ENCODE results near the gene ZFAND2B. TPM values are rescaled to one million over a fixed set of nuclear protein-coding genes. Genes with fewer than 3 reads are reported as not detected.

The ZFAND2B gene
- total RNA-seq, 3 donors from 2014 or later: 43.6 to 52.0 (median 45.0) TPM

DNA sequence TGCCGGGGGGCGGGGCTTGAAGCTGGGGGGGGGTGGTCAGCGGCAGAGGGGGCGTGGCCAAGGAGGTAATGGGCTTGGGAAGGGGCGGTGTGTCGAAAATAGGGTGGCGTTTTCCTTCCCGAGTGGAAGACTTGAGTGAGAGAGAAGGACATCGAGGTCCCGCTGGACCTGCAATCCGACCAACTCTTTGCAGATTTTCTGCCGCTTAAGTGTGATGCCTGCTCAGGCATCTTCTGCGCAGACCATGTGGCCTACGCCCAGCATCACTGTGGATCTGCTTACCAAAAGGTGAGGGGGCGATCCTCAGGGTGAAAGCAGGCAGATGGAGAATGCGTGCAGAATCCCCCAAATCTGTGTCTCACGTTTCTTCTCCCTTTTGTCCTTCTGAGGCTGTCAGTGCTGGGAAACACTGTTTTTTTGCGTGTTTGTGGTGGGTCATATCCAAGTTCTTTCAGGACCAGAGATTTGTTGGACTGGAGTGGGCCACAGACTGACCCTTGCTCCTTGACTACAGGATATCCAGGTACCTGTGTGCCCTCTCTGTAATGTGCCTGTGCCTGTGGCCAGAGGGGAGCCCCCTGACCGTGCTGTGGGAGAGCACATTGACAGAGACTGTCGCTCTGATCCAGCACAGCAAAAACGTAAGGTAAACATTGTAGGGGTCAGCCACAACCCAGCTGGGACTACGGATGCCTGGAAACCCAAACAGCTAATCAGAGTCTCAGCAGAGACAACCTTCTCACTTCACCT lies 727 bp downstream of the ZFAND2B start:
- no peaks in the 10 kb centered on the region for H3K27me3 ChIP-seq
- intact Hi-C loops (cut with DNase I; ENCODE audit: low total_unique reads): no loop called here
- DNase-seq (ENCODE audit: low spot score in 2 of 2): no peak
- H3K36me3 ChIP-seq: no peaks in the 10 kb centered on the region
- H3K27ac ChIP-seq: peak overlapping the region; percentile 91 to 97
- peaks cover 5 to 13% of the 10 kb centered on the region in 2 donors for H3K4me1 ChIP-seq
- H3K9me3 ChIP-seq: no peaks in the 10 kb centered on the region
- H3K4me3 ChIP-seq: peak overlapping the region; percentile 70 to 73 (median 71)
- TF ChIP-seq, protein P1, sequence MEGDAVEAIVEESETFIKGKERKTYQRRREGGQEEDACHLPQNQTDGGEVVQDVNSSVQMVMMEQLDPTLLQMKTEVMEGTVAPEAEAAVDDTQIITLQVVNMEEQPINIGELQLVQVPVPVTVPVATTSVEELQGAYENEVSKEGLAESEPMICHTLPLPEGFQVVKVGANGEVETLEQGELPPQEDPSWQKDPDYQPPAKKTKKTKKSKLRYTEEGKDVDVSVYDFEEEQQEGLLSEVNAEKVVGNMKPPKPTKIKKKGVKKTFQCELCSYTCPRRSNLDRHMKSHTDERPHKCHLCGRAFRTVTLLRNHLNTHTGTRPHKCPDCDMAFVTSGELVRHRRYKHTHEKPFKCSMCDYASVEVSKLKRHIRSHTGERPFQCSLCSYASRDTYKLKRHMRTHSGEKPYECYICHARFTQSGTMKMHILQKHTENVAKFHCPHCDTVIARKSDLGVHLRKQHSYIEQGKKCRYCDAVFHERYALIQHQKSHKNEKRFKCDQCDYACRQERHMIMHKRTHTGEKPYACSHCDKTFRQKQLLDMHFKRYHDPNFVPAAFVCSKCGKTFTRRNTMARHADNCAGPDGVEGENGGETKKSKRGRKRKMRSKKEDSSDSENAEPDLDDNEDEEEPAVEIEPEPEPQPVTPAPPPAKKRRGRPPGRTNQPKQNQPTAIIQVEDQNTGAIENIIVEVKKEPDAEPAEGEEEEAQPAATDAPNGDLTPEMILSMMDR (IDR thresholded peaks at IDR 0.05): no peak
- TF ChIP-seq POLR2AphosphoS5 (IDR thresholded peaks at IDR 0.05) (no peak), POLR2A (IDR thresholded peaks at IDR 0.05) (no peak)

DNA sequence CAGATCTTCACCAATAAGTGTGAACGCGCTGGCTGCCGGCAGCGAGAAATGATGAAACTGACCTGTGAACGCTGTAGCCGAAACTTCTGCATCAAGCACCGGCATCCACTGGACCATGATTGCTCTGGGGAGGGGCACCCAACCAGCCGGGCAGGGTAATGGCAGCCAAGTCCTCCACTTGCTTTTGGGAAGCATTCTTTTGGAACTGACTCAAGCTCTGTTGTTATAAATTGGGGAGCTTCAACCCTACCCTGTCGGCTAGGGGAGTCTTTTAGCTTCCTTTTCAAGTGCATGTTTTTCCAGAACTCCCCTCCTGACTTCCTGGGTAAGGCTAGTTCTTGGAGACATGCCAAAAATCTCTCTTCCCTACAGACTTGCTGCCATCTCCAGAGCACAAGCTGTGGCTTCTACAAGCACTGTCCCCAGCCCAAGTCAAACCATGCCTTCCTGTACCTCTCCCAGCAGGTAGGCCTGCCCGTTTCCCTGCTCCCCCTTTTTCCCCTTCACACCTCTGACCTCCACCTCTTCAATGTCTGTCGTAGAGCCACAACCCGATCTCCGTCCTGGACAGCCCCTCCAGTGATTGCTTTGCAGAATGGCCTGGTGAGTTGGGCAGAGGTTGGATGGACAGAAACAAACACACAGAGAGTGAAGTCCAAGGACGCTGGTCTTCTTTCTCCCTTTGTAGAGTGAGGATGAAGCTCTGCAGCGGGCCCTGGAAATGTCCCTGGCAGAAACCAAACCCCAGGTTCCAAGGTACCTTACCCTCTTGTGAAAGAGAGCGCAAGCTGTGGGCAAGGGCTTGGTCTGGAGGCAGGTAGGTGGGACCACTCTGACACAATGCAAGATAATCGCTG lies 1.5 kb downstream of the ZFAND2B start:
- TF ChIP-seq, protein P1 (IDR thresholded peaks at IDR 0.05): no peak
- TF ChIP-seq POLR2A (IDR thresholded peaks at IDR 0.05) (no peak), POLR2AphosphoS5 (IDR thresholded peaks at IDR 0.05) (no peak)
- no peak for DNase-seq (ENCODE audit: low spot score in 2 of 2)
- Histone ChIP-seq H3K9me3 (no peaks in the 10 kb centered on the region), H3K27ac (peak overlapping the region; percentile 91 to 97), H3K4me1 (peaks cover 5 to 13% of the 10 kb centered on the region in 2 donors), H3K36me3 (no peaks in the 10 kb centered on the region), H3K4me3 (peak overlapping the region in 2 of 3 donors; percentile 70 to 71), H3K27me3 (no peaks in the 10 kb centered on the region)
- intact Hi-C loops (cut with DNase I; ENCODE audit: low total_unique reads): no loop called here

DNA sequence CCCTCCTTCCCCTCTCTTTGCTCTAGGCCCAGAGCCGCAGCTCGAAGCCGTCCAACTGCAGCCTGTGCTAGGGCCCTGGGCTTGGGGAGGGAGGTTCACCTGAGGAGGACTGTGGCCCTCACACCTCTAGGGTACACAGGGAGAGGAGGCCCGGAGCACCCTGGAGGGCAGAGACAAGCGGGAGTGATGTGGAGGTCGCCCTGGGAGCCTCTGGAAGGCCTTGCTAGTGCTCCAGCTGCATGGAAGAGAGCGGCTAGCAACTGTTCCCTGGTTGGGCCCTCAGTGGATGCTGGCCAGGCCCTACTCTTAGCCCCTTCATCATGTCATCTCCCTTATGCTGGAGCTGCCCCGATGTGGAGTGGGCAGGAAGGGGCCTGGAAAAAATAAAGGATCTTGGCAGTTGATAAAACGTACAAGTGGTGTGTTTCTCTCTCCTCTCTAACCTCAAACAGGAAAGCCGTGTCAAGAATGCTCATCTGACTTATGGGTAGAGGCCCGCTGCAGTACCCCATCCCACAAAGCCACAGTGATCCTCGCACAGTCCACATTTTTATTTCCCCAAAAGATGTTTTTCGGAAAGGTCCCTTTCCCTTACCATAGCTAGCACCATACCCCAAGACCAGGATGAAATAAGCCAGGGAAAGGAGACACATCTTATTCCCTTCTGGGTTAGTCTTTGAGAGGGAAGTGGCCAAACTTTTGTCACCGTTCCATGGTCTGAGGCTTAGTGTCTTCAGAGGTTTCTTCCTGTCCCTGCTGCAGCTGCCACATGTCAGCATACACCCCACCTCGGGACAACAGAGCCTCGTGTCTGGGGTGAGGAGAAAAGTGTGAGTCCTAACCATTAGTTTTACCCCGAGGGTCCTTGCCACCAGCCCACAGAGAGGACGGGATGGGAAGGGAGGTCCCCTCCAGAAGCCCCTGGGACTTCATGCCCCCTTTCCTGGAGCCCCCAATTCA lies 2.9 kb downstream of the ZFAND2B start:
- no peak overlapping the region for H3K4me3 ChIP-seq
- no peak for DNase-seq (ENCODE audit: low spot score in 2 of 2)
- peak overlapping the region; percentile 2 to 91 for H3K27ac ChIP-seq
- TF ChIP-seq POLR2A (IDR thresholded peaks at IDR 0.05) (no peak), POLR2AphosphoS5 (IDR thresholded peaks at IDR 0.05) (no peak)
- TF ChIP-seq, protein P1 (IDR thresholded peaks at IDR 0.05): no peak
- H3K27me3 ChIP-seq: no peaks in the 10 kb centered on the region
- intact Hi-C loops (cut with DNase I; ENCODE audit: low total_unique reads): no loop called here
- peaks cover 5 to 13% of the 10 kb centered on the region in 2 donors for H3K4me1 ChIP-seq
- H3K36me3 ChIP-seq: no peaks in the 10 kb centered on the region
- H3K9me3 ChIP-seq: no peaks in the 10 kb centered on the region

DNA sequence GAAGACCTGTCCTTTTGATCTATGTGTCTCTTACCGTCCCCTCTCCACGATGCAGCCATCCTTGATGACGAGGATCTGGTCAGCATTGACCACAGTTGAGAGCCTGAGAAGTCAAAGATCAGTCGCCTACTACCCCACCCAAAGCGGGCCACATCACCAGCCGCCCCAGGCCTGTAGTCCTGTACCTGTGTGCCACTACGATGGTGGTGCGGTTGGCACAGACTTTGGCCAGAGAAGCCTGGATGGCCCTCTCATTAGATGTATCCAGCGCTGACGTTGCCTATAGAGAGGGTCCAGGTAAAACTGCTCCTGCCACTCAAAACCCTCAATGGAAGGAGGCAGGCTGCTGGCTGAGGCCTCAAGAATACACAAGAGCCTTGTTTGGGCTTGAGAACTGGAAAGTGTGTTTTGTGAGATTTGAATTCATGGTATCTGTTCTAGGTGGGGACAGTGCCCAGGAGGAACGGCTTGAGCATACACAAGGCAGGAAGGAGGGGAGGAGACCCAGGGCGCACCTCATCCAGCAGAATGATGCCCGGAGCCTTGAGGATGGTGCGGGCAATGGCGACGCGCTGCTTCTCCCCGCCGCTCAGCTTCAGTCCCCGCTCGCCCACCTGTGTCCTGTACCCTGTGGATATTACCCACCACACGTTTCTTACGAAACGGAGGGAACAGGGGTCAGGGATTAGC lies 3.8 kb downstream of the ZFAND2B start:
- no peak overlapping the region for H3K27ac ChIP-seq
- no peak overlapping the region for H3K4me3 ChIP-seq
- TF ChIP-seq POLR2AphosphoS5 (IDR thresholded peaks at IDR 0.05) (no peak), POLR2A (IDR thresholded peaks at IDR 0.05) (no peak)
- TF ChIP-seq, protein P1 (IDR thresholded peaks at IDR 0.05): no peak
- no peaks in the 10 kb centered on the region for H3K9me3 ChIP-seq
- no peaks in the 10 kb centered on the region for H3K27me3 ChIP-seq
- peaks cover 5 to 13% of the 10 kb centered on the region in 2 donors for H3K4me1 ChIP-seq
- DNase-seq (ENCODE audit: low spot score in 2 of 2): no peak
- no peaks in the 10 kb centered on the region for H3K36me3 ChIP-seq
- intact Hi-C loops (cut with DNase I; ENCODE audit: low total_unique reads): no loop called here
